BJ (cell line): ENCODE measurements around the gene SMC3. TPM values are rescaled to one million over a fixed set of nuclear protein-coding genes. Genes with fewer than 3 reads are reported as not detected.

Source experiments
- CTCF ChIA-PET: fragments of 350-600 bp; formaldehyde crosslinking; extraction: SDS; loops from one replicate; lab custom pipeline; 2021; ENCODE audit warnings: antibody characterized with exemption, inconsistent platforms; lab: Yijun Ruan, JAX
- POLR2A ChIA-PET: fragments of 300-600 bp; sonication (Branson Sonifier 250); formaldehyde crosslinking; extraction: SDS; loops from one replicate; lab custom pipeline; 2021; ENCODE audit warnings: antibody characterized with exemption; lab: Charles Lee
- DNase-seq: peaks from one replicate; pipeline ENCODE4 v3.0.0-alpha.2; 2011; ENCODE audit warnings: low read depth
- H3K27me3 ChIP-seq: 2 replicates; pipeline ENCODE4 v1.6.0; 2011; ENCODE audit warnings: low read length; ENCODE audit not compliant: control insufficient read depth, insufficient read depth
- H3K36me3 ChIP-seq: 2 replicates; pipeline ENCODE4 v1.5.1; 2011; ENCODE audit warnings: low read length; ENCODE audit not compliant: control insufficient read depth, insufficient read depth
- H3K4me3 ChIP-seq: 2 replicates; pipeline ENCODE4 v1.5.1; 2011; ENCODE audit warnings: low read depth, mild to moderate bottlenecking, control low read depth, low read length
- CTCF ChIP-seq: IDR thresholded peaks from 2 replicates; pipeline ENCODE4 v1.5.1; 2011; ENCODE audit warnings: low read depth, mild to moderate bottlenecking, control low read depth, inconsistent platforms, low read length, moderate library complexity; ENCODE audit not compliant: insufficient read depth
- polyA plus RNA-seq: library from polyadenylated mRNA; depleted of rRNA; stranded (reverse); fragments of >200 nt; gene quantifications from 2 replicates; pipeline ENCODE4 v1.2.3, GENCODE V29; 2011

Gene SMC3
- polyA plus RNA-seq, 1 experiment, result 5.7 TPM

- no peaks in the 10 kb centered on the region for H3K36me3 ChIP-seq
- H3K4me3 ChIP-seq, result no peak overlapping the region
- ChIA-PET POLR2A (no interaction called here), CTCF (interaction anchor here (1.2 to 2.6 kb wide), 2 partner anchors 10 to 55 kb away, joined by 3 to 11 read pairs; no protein-coding TSS in a partner anchor)
- no peak for DNase-seq
- H3K27me3 ChIP-seq, result peaks cover 4% of the 10 kb centered on the region
- TF ChIP-seq CTCF, result no peak
Observed at GRCh38 chr10:110616493-110617033, 49.1 kb downstream of the SMC3 start.

- no peaks in the 10 kb centered on the region for H3K36me3 ChIP-seq
- TF ChIP-seq CTCF, result no peak
- CTCF ChIA-PET, result interaction anchor here (0.8 to 1.3 kb wide), 3 partner anchors 9 to 64 kb away, joined by 3 to 6 read pairs (median 4); no protein-coding TSS in a partner anchor
- peaks cover 1% of the 10 kb centered on the region for H3K27me3 ChIP-seq
- H3K4me3 ChIP-seq, result no peak overlapping the region
- POLR2A ChIA-PET, result no interaction called here
- no peak for DNase-seq
Observed at GRCh38 chr10:110617425-110618229, 50.1 kb downstream of the SMC3 start.

GRCh38 chr10:110618230-110618610 is 50.7 kb downstream of the SMC3 start:
- H3K27me3 ChIP-seq, result peaks cover 1% of the 10 kb centered on the region
- H3K4me3 ChIP-seq, result no peak overlapping the region
- H3K36me3 ChIP-seq, result no peaks in the 10 kb centered on the region
- DNase-seq, result no peak
- TF ChIP-seq CTCF, result no peak
- POLR2A ChIA-PET, result interaction anchor here (0.5 kb wide), 1 partner anchor 38 kb away, joined by 3 read pairs; no protein-coding TSS in a partner anchor
- CTCF ChIA-PET, result interaction anchor here (0.8 to 2.8 kb wide), 5 partner anchors 9 to 63 kb away, joined by 3 to 12 read pairs (median 4); no protein-coding TSS in a partner anchor

- ChIA-PET POLR2A (no interaction called here), CTCF (interaction anchor here (0.6 to 2.8 kb wide), 4 partner anchors 9 to 278 kb away, joined by 3 to 12 read pairs (median 6); no protein-coding TSS in a partner anchor)
- no peak for TF ChIP-seq CTCF
- no peak for DNase-seq
- Histone ChIP-seq H3K27me3 (peaks cover 2% of the 10 kb centered on the region), H3K4me3 (no peak overlapping the region), H3K36me3 (no peaks in the 10 kb centered on the region)
Observed at GRCh38 chr10:110619514-110620397, 52.3 kb downstream of the SMC3 start.
